H1 (cell line): ENCODE measurements around the gene PNMA3. TPM values are rescaled to one million over a fixed set of nuclear protein-coding genes. Genes with fewer than 3 reads are reported as not detected.

Experiments used
- CTCF ChIA-PET: fragments of 300-600 bp; sonication (Branson Sonifier 250); formaldehyde crosslinking; loops from one replicate; lab custom pipeline; 2021; ENCODE audit not compliant: partially characterized antibody; lab: Charles Lee
- POLR2A ChIA-PET: fragments of 300-600 bp; sonication (Branson Sonifier 250); formaldehyde crosslinking; loops from one replicate; lab custom pipeline; 2021; ENCODE audit warnings: inconsistent platforms; ENCODE audit not compliant: partially characterized antibody; lab: Charles Lee
- DNase-seq, 2 experiments: peaks; one replicate each; pipeline versions ENCODE4 v3.0.0 to v3.0.0-alpha.2; 2010 to 2022; ENCODE audit warnings: low spot score in 2 of 2, low read depth in 1 of 2, mixed read lengths in 1 of 2
- FAIRE-seq: peaks from 2 replicates; lab custom pipeline; 2011; peaks lifted over from hg19 to GRCh38; lab: Jason Lieb, UNC
- H2AFZ ChIP-seq: 2 replicates; pipeline ENCODE4 v1.8.1; 2012; ENCODE audit warnings: low read length, inconsistent platforms
- H2AK5ac ChIP-seq: 2 replicates; pipeline ENCODE4 v1.6.1; 2013; ENCODE audit warnings: low read depth, low read length
- H2BK120ac ChIP-seq: replicated peaks from 2 replicates; pipeline ENCODE3; 2013; ENCODE audit warnings: low read depth, low read length, inconsistent platforms
- H2BK12ac ChIP-seq: 2 replicates; pipeline ENCODE4 v1.6.1; 2013; ENCODE audit warnings: low read depth, low read length
- H2BK15ac ChIP-seq: 2 replicates; pipeline ENCODE4 v1.6.1; 2013; ENCODE audit warnings: low read length
- H2BK20ac ChIP-seq: 2 replicates; pipeline ENCODE4 v1.6.1; 2013; ENCODE audit warnings: low read length
- H2BK5ac ChIP-seq: 2 replicates; pipeline ENCODE4 v1.6.1; 2013; ENCODE audit warnings: low read depth, low read length
- H3K14ac ChIP-seq: 2 replicates; pipeline ENCODE4 v1.6.1; 2013; ENCODE audit warnings: inconsistent platforms; ENCODE audit not compliant: insufficient read length
- H3K18ac ChIP-seq: 2 replicates; pipeline ENCODE4 v1.6.1; 2013; ENCODE audit warnings: low read length; ENCODE audit errors: extremely low read depth
- H3K23ac ChIP-seq: 2 replicates; pipeline ENCODE4 v1.6.1; 2013; ENCODE audit warnings: inconsistent platforms; ENCODE audit not compliant: insufficient read length
- H3K23me2 ChIP-seq: 2 replicates; pipeline ENCODE4 v1.6.1; 2013; ENCODE audit warnings: low read depth, low read length
- H3K27ac ChIP-seq: 2 replicates; pipeline ENCODE4 v1.6.1; 2011; ENCODE audit warnings: low read depth, low read length, inconsistent platforms
- H3K27me3 ChIP-seq, 4 experiments: replicated peaks in 1 of 4; 1 replicate in 1 of 4; 2 replicates in 3 of 4; pipeline versions ENCODE4 v1.6.1 to v1.8.1; 2011 to 2013; ENCODE audit warnings: low read length in 3 of 4, mild to moderate bottlenecking in 3 of 4, inconsistent platforms in 2 of 4, mixed read lengths in 2 of 4, moderate library complexity in 1 of 4; ENCODE audit not compliant: control insufficient read depth in 3 of 4, insufficient read depth in 3 of 4; ENCODE audit errors: extremely low read depth in 1 of 4
- H3K36me3 ChIP-seq, 4 experiments: 2 replicates each; pipeline versions ENCODE4 v1.6.1 to v1.8.1; 2011 to 2013; ENCODE audit warnings: mild to moderate bottlenecking in 4 of 4, low read length in 3 of 4, moderate library complexity in 2 of 4, control low read depth in 1 of 4, inconsistent platforms in 1 of 4; ENCODE audit not compliant: insufficient read depth in 4 of 4, control insufficient read depth in 2 of 4
- H3K4ac ChIP-seq: replicated peaks from 2 replicates; pipeline ENCODE3; 2013; ENCODE audit warnings: low read length, low read depth, mixed read lengths, inconsistent platforms; ENCODE audit not compliant: insufficient read length
- H3K4me1 ChIP-seq, 4 experiments: replicated peaks in 1 of 4; 1 replicate in 1 of 4; 2 replicates in 3 of 4; pipeline versions ENCODE4 v1.6.1 to v1.8.1; 2011 to 2013; ENCODE audit warnings: low read length in 3 of 4, inconsistent platforms in 2 of 4, mixed read lengths in 1 of 4; ENCODE audit not compliant: insufficient read depth in 4 of 4, control insufficient read depth in 3 of 4
- H3K4me2 ChIP-seq, 2 experiments: 2 replicates each; pipeline versions ENCODE4 v1.6.1 to v1.8.1; 2011 to 2013; ENCODE audit warnings: low read depth in 2 of 2, low read length in 2 of 2, control low read depth in 1 of 2, inconsistent platforms in 1 of 2, mild to moderate bottlenecking in 1 of 2; ENCODE audit not compliant: insufficient read depth in 1 of 2
- H3K4me3 ChIP-seq, 4 experiments: fragments of 200-600, 300-600 bp in 1 of 4; sonication (generic), shearing (Covaris generic), sonication (Bioruptor Twin) in 1 of 4; 2 replicates each; pipeline versions ENCODE4 v1.5.1 to v1.8.1; 2011 to 2016; ENCODE audit warnings: low read length in 4 of 4, low read depth in 3 of 4, control low read depth in 2 of 4, inconsistent platforms in 2 of 4, mild to moderate bottlenecking in 2 of 4, mixed read lengths in 1 of 4, moderate library complexity in 1 of 4; ENCODE audit not compliant: insufficient read depth in 2 of 4; ENCODE audit errors: extremely low read depth in 1 of 4
- H3K56ac ChIP-seq: replicated peaks from 2 replicates; pipeline ENCODE3; 2013; ENCODE audit warnings: low read depth, mild to moderate bottlenecking, mixed read lengths, low read length, inconsistent platforms; ENCODE audit not compliant: insufficient read length
- H3K79me1 ChIP-seq: 2 replicates; pipeline ENCODE4 v1.6.1; 2013; ENCODE audit warnings: low read depth, low read length, control low read depth
- H3K79me2 ChIP-seq, 2 experiments: 2 replicates each; pipeline versions ENCODE4 v1.6.1 to v1.8.1; 2012 to 2013; ENCODE audit warnings: low read length in 2 of 2, mild to moderate bottlenecking in 2 of 2, inconsistent platforms in 1 of 2; ENCODE audit not compliant: insufficient read depth in 2 of 2, control insufficient read depth in 1 of 2
- H3K9ac ChIP-seq, 4 experiments: replicated peaks in 1 of 4; 1 replicate in 1 of 4; 2 replicates in 3 of 4; pipeline versions ENCODE4 v1.6.1 to v1.8.1; 2011 to 2013; ENCODE audit warnings: low read depth in 3 of 4, low read length in 3 of 4, control low read depth in 2 of 4, mild to moderate bottlenecking in 2 of 4, moderate library complexity in 2 of 4, inconsistent platforms in 1 of 4; ENCODE audit errors: extremely low read depth in 1 of 4
- H3K9me3 ChIP-seq, 2 experiments: 2 replicates each; pipeline versions ENCODE4 v1.6.1 to v1.8.1; 2012 to 2013; ENCODE audit warnings: mild to moderate bottlenecking in 2 of 2, moderate library complexity in 2 of 2, control low read depth in 1 of 2, inconsistent platforms in 1 of 2, low read depth in 1 of 2, low read length in 1 of 2, mixed read lengths in 1 of 2; ENCODE audit not compliant: insufficient read depth in 2 of 2
- H4K20me1 ChIP-seq, 2 experiments: replicated peaks in 1 of 2; 2 replicates each; pipeline versions ENCODE3 to v1.8.1; 2011 to 2013; ENCODE audit warnings: inconsistent platforms in 2 of 2, low read length in 2 of 2, mild to moderate bottlenecking in 1 of 2; ENCODE audit not compliant: insufficient read depth in 2 of 2, control insufficient read depth in 1 of 2
- H4K5ac ChIP-seq: 2 replicates; pipeline ENCODE4 v1.6.1; 2013; ENCODE audit warnings: low read length, low read depth, mixed read lengths, inconsistent platforms; ENCODE audit not compliant: insufficient read length
- H4K8ac ChIP-seq: 2 replicates; pipeline ENCODE4 v1.8.0; 2013; ENCODE audit warnings: mild to moderate bottlenecking, moderate library complexity, low read length, inconsistent platforms; ENCODE audit not compliant: insufficient read depth; ENCODE audit errors: extremely low read depth
- H4K91ac ChIP-seq: replicated peaks from 2 replicates; pipeline ENCODE3; 2013; ENCODE audit warnings: low read length, mixed read lengths, inconsistent platforms; ENCODE audit not compliant: insufficient read length
- ATF2 ChIP-seq: IDR thresholded peaks from 2 replicates; pipeline ENCODE4 v1.6.1; 2012; ENCODE audit warnings: low read length, inconsistent platforms
- ATF3 ChIP-seq: IDR thresholded peaks from 2 replicates; pipeline ENCODE4 v1.6.1; 2011; ENCODE audit warnings: low read depth, mild to moderate bottlenecking, low read length; ENCODE audit not compliant: insufficient read depth
- CREB1 ChIP-seq: IDR thresholded peaks from 2 replicates; pipeline ENCODE4 v1.6.1; 2012; ENCODE audit warnings: inconsistent platforms
- GABPA ChIP-seq: IDR thresholded peaks from 2 replicates; pipeline ENCODE4 v1.6.1; 2011; ENCODE audit warnings: mild to moderate bottlenecking, low read length, moderate library complexity, borderline replicate concordance; ENCODE audit not compliant: insufficient read depth
- KDM1A ChIP-seq: fragments of 200-600, 300-600 bp; sonication (generic); IDR thresholded peaks from 2 replicates; pipeline ENCODE4 v1.7.1; 2016; ENCODE audit warnings: mild to moderate bottlenecking, low read length, borderline replicate concordance
- MAFK ChIP-seq: IDR thresholded peaks from 2 replicates; pipeline ENCODE4 v1.6.1; 2012; ENCODE audit warnings: low read depth, mild to moderate bottlenecking, improper control_type of control experiment, low read length
- PHF8 ChIP-seq: fragments of 200-600 bp; sonication (generic); conservative IDR thresholded peaks from 2 replicates; pipeline ENCODE4 v1.7.1; 2012; ENCODE audit warnings: low read depth, mild to moderate bottlenecking, inconsistent platforms, low read length, moderate library complexity
- POU5F1 ChIP-seq: IDR thresholded peaks from 2 replicates; pipeline ENCODE4 v1.6.1; 2011; ENCODE audit warnings: low read depth, mild to moderate bottlenecking, low read length, moderate library complexity
- RNF2 ChIP-seq: fragments of 200-900, 300-1000 bp; sonication (generic); IDR thresholded peaks from 2 replicates; pipeline ENCODE4 v1.7.1; 2016; ENCODE audit warnings: borderline replicate concordance, low read depth, mild to moderate bottlenecking, antibody characterized with exemption, low read length; ENCODE audit not compliant: poor library complexity, severe bottlenecking; ENCODE audit errors: missing control alignments
- USF2 ChIP-seq: IDR thresholded peaks from 2 replicates; pipeline ENCODE4 v1.6.1; 2011; ENCODE audit warnings: low read length, improper control_type of control experiment
- WGBS, 2 experiments: shearing (Covaris generic) in 1 of 2; methylation state at CpG; one replicate each; pipeline versions ENCODE4 v1.1.6 to v1.1.7; 2013 to 2015; ENCODE audit warnings: low lambda C conversion rate in 2 of 2, mixed read lengths in 2 of 2, inconsistent platforms in 1 of 2, low coverage in 1 of 2, missing lambda C conversion rate in 1 of 2; ENCODE audit not compliant: insufficient replicate concordance in 2 of 2, insufficient coverage in 1 of 2, insufficient read length in 1 of 2; ENCODE audit errors: extremely low coverage in 1 of 2, missing lambda C conversion rate in 1 of 2; 5-methylcytosine and 5-hydroxymethylcytosine counted together
- polyA plus RNA-seq, 7 experiments: library from polyadenylated mRNA; depleted of rRNA in 3 of 7; stranded (reverse) in 5 of 7; unstranded in 2 of 7; fragments of >200 nt in 5 of 7; fragments of 200-250 nt in 2 of 7; gene quantifications; 1 replicate in 5 of 7; 2 replicates in 1 of 7; 4 replicates in 1 of 7; pipeline versions ENCODE4 v1.2.1 to v1.2.3, GENCODE V29; 2011 to 2013; ENCODE audit warnings: missing spikeins in 2 of 7, mixed read lengths in 2 of 7
- total RNA-seq: library from RNA; stranded (reverse); fragmentation: NEBNext Ultra II Directional; extraction: Animal tissue kit (Norgen Biotek cat#: 25700); gene quantifications from 2 replicates; pipeline ENCODE4 v1.2.1, GENCODE V29; 2021

The PNMA3 gene
- total and polyA plus RNA-seq, 2 of the 8 experiments (the other 6 are each of a cell fraction or from before 2014, with no cell fraction given): 3.3 to 6.9 TPM

GRCh38 chrX:153074935-153075334, 18.7 kb downstream of the PNMA3 start:
- Histone ChIP-seq H3K36me3 (no peaks in the 10 kb centered on the region), H3K23ac (no peak overlapping the region), H4K8ac (no peak overlapping the region), H3K27ac (no peak overlapping the region), H3K4me1 (no peaks in the 10 kb centered on the region), H3K4me2 (no peak overlapping the region), H3K4ac (no peak overlapping the region), H2BK120ac (no peak overlapping the region), H3K56ac (no peak overlapping the region), H4K5ac (no peak overlapping the region), H4K20me1 (no peaks in the 10 kb centered on the region), H2BK15ac (no peak overlapping the region), H3K9me3 (no peaks in the 10 kb centered on the region), H3K23me2 (no peaks in the 10 kb centered on the region), H3K79me1 (no peaks in the 10 kb centered on the region), H2BK20ac (no peak overlapping the region), H2AFZ (no peak overlapping the region), H2BK5ac (no peak overlapping the region), H3K18ac (no peak overlapping the region), H3K4me3 (no peak overlapping the region), H4K91ac (no peak overlapping the region), H3K14ac (no peak overlapping the region), H3K27me3 (no peaks in the 10 kb centered on the region), H2AK5ac (no peak overlapping the region), H3K79me2 (no peaks in the 10 kb centered on the region), H2BK12ac (no peak overlapping the region), H3K9ac (no peak overlapping the region)
- WGBS, 2 experiments: 94% methylated on average over 4 of the region's 11 CpGs; no CpG with 5 or more reads in 1 of the 2 experiments
- POLR2A ChIA-PET: no interaction called here
- CTCF ChIA-PET: no interaction called here
- FAIRE-seq (no peak), DNase-seq (no peak)
- TF ChIP-seq RNF2 (no peak), MAFK (no peak), GABPA (no peak), ATF3 (no peak), PHF8 (no peak), USF2 (no peak), KDM1A (no peak), POU5F1 (no peak), CREB1 (no peak), ATF2 (no peak)
